ENCODE data around the gene STAP2.
"Not testable (repeated sequence)": the region's sequence is repeated elsewhere in the genome, so short reads cannot be mapped to it uniquely, and the experiment has no call there.

The STAP2 gene

GRCh38 chr19:4303819-4304537, 34.6 kb downstream of the STAP2 start:
- in situ Hi-C loops (cut with HindIII; ENCODE audit: low sequenced_read_pairs): no loop called here

GRCh38 chr19:4302243-4302640, 36.4 kb downstream of the STAP2 start, which contains the start of gene TMIGD2:
Gene TMIGD2, minus strand, starts transcription at chr19:4302389. Its CDS starts 4 bp downstream, at chr19:4302385.
- in situ Hi-C loops (cut with HindIII; ENCODE audit: low sequenced_read_pairs): no loop called here

GRCh38 chr19:4301590-4302242, 36.9 kb downstream of the STAP2 start:
- in situ Hi-C loops (cut with HindIII; ENCODE audit: low sequenced_read_pairs): no loop called here

- in situ Hi-C loops (cut with HindIII; ENCODE audit: low sequenced_read_pairs): no loop called here
Measured at GRCh38 chr19:4300589-4300988, 38.0 kb downstream of the STAP2 start.

- in situ Hi-C loops (cut with HindIII; ENCODE audit: low sequenced_read_pairs): no loop called here
Measured at GRCh38 chr19:4298810-4299550, 39.6 kb downstream of the STAP2 start.

- in situ Hi-C loops (cut with HindIII; ENCODE audit: low sequenced_read_pairs): no loop called here
Measured at GRCh38 chr19:4297901-4298809, 40.5 kb downstream of the STAP2 start.

GRCh38 chr19:4295972-4296771, 42.5 kb downstream of the STAP2 start:
- in situ Hi-C loops (cut with HindIII; ENCODE audit: low sequenced_read_pairs): no loop called here

- in situ Hi-C loops (cut with HindIII; ENCODE audit: low sequenced_read_pairs): no loop called here
Measured at GRCh38 chr19:4294389-4294788, 44.2 kb downstream of the STAP2 start.

GRCh38 chr19:4292515-4292914, 46.1 kb downstream of the STAP2 start:
- in situ Hi-C loops (cut with HindIII; ENCODE audit: low sequenced_read_pairs): no loop called here

- in situ Hi-C loops (cut with HindIII; ENCODE audit: low sequenced_read_pairs): no loop called here
Measured at GRCh38 chr19:4291184-4291732, 47.4 kb downstream of the STAP2 start.

GRCh38 chr19:4288091-4288777, 50.4 kb downstream of the STAP2 start:
- in situ Hi-C loops (cut with HindIII; ENCODE audit: low sequenced_read_pairs): no loop called here

- in situ Hi-C loops (cut with HindIII; ENCODE audit: low sequenced_read_pairs): not testable (repeated sequence)
Measured at GRCh38 chr19:4286141-4286540, 52.5 kb downstream of the STAP2 start.

- in situ Hi-C loops (cut with HindIII; ENCODE audit: low sequenced_read_pairs): no loop called here
Measured at GRCh38 chr19:4284974-4285373, 53.7 kb downstream of the STAP2 start.

- in situ Hi-C loops (cut with HindIII; ENCODE audit: low sequenced_read_pairs): no loop called here
Measured at GRCh38 chr19:4284176-4284958, 54.3 kb downstream of the STAP2 start.

- in situ Hi-C loops (cut with HindIII; ENCODE audit: low sequenced_read_pairs): no loop called here
Measured at GRCh38 chr19:4279530-4280422, 58.9 kb downstream of the STAP2 start.

GRCh38 chr19:4279267-4279529, 59.4 kb downstream of the STAP2 start:
- in situ Hi-C loops (cut with HindIII; ENCODE audit: low sequenced_read_pairs): no loop called here

GRCh38 chr19:4278419-4279266, 60.0 kb downstream of the STAP2 start, which contains the start of gene SHD:
Gene SHD, plus strand, starts transcription at chr19:4279266. Its CDS starts 798 bp downstream, at chr19:4280064.
- in situ Hi-C loops (cut with HindIII; ENCODE audit: low sequenced_read_pairs): no loop called here
